ENCODE results near the gene GRIFIN.

GRIFIN gene

DNA sequence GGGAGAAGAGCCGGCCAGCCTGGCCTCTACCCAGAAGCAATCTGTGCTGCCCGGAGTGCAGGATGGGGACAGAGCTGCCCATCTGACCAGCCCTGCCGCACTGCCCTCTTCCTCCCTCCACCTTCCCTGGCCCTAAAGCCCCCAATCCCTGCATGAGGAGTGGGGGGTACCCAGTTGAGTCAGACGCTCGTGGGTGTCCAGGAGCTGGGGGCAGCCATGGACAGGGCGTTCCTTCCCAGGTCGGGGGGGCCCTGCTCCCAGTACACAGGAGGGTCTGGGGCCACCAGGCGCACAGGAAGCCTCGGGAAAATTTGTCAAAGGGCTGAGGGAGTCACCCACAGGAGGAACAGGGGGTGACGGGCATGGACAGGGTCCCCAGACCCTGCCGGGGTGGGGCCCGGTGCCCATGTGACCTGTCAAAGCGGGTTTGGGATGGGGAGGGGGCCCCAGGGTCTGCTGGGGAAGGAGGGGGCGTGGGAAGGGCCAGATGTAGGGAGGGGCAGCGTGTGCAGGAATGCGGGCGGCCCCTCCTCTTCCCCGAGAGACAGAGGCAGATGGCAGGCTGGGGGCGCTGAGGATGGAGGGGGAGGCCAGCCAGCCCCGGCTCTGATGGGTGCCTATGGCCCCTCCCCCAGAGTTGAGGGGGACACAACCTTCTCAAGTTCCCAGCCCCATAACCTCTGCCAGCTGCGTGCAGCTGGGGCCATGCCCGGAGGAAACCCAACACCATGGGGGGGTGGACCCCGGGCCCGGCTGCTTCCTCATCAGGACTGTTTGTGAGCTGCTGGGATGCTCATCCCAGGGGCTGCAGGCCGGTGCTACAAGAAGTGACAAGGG lies 21.5 kb upstream of the GRIFIN start:
- DNase-seq = no peak

DNA sequence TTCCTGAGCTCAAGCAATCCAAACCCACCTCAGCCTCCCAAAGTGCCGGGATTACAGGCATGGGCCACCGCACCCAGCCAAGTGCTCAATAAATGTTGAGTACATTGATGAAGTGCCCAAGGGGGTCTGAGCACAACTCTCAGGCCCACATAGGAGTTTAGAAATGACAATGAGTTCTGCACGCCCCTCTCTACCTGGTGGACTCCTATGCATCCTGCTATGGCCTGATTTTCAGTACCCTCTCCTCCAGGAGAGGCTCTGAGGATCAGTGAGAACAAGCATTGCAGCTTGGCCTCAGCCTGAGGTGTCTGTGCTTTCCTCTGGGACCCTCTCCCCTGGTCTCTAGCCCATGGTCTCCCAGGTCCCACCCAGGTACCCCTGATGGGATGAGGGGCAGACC lies 20.9 kb upstream of the GRIFIN start:
- DNase-seq = no peak

DNA sequence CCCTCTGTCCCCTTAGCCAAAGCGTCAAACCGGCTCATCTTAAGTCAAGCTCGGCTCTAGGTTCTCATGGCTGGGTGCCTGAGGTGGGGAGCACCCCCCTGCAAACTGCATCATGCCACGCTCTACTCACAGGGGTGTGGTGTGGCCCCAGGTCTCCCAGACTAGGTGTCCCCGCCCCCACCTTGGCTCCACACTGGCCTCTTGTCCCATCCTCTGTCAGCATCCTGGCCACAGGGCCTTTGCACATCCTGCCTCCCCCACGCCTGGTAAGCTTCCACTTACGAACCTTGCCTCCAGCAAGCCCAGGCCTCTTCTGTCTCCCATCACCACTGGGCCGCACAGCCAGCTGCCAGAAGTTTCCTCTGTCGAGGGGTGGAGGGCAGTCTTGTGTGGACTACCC lies 20.2 kb upstream of the GRIFIN start:
- DNase-seq = no peak

DNA sequence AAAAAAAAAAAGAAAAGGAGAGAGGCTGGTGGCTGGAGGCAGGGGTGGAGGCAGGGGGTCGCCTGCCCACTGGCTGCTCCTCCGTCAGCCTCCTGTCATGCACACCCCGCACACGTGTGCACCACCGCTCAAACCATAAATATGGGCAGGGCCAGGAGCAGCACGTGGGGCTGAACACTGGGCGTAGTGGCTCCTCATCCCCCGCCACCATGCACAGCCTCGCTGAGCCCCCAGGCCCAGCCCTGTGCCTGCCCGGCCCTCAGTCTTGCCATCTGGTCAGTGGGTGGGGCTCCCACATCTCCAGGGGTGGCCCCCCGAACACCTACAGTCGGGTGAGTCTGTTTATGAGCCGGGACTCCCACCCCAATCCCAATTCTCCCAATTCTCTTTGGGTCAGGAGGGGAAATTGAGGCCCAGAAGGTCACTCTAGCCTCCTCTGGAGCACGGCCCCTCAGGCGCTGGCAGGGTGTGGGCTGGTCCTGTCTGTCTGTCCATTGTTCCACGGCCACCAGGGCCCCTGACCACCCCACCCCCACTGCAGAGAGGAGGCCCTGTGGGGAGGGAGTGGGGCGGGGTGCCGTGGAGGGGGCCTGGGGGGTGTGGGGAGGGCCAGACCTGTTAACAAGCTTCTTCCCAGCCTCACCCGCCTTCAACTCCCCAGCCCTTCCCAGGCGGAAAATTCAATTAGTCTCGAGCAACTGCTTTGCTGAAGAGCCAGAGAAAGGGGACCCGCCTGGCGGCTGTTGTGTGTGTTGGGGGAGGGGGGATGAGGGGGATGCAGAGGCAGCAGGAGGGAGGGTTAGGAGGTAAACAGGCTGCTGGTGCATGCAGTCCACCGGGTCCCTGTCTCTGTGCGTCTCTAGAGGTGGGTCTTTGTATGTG lies 19.5 kb upstream of the GRIFIN start:
- DNase-seq = peak in 1 of 2 experiments; percentile 10

DNA sequence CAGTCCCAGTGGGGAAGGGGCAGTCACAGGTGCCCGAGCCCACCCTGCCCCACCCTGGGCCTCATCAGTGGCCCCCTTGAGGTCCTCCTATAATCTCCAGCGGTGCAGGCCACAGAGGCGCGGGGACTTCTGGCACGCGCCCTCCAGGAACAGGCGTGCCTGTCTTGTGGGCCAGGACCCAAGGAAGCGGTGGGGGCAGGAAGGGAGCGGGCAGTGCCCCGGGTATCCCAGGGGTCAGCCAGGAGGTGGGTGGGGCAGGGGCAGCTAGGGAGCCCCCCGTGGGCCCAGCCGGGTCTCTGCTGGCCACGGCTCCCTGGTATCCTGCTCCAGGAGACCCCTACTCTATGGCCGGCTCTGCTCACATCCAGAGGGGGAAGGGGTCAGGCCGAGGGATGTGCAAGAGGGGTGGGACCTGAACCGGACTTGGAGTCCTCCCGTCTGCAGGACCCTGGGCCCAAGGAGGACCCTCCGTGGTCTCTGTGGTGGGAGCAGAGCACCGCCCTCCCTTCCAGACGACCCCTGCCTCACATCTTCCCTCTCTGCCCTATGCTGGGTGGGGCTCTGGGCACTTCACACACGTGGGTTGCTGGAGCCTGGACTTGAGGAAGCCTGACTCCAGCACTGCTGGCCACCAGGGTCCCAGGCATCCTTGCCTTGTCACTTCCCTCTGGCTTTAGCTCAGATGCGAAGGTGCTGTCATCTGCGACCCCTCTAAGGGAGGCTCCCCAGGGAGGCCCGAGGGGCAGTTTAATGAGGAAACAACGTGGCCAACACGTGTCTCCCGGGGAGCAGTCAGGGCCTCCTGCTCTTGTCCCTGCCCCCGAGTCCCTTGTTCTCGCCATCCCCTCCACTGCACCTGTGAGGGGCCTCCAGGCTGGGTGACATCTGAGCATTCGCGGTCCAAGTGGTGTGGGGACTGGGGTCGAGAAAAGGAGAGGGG lies 18.3 kb upstream of the GRIFIN start:
- DNase-seq = no peak

DNA sequence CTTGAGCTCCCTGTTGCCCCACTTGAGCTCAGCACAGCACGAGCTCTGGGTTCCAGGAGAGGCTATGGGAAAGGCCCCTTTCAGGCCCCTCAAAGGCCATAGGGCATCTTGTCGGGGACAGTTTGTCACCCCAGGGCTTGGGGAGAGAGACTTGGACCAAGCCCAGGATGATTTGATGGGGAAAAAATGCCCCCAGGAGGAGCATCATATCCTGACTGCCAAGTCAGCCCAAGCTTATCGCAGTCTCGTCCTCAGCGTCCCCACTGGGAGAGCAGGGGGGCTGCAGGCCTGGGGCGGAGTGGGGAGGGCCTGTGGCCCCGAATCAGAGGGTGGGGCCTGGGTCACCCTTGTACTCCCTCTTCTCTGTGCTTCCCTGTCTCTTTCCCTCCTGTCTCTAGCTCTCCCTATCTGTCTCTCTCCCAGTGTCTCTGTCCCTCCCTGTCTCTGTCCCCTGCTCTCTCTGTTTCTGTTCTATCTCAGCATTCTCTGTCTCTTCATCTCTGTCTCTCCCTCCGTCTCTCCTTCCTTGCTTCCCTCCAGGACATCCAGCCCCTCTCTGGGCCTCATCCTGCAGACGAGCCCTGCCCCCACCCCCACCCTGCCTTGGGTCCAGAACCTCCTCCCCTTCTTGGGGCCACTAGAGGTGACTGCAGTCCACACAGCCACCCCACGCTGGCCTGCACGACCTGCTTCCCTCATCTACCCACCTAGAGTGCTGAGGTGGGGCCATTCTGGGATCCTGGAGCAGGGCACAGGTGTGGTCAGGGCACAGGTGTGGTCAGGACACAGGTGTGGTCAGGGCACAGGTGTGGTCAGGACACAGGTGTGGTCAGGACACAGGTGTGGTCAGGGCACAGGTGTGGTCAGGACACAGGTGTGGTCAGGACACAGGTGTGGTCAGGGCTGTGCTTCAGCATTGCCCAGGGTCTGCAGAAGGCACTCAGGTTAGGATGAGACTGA lies 17.3 kb upstream of the GRIFIN start:
- no peak for DNase-seq

DNA sequence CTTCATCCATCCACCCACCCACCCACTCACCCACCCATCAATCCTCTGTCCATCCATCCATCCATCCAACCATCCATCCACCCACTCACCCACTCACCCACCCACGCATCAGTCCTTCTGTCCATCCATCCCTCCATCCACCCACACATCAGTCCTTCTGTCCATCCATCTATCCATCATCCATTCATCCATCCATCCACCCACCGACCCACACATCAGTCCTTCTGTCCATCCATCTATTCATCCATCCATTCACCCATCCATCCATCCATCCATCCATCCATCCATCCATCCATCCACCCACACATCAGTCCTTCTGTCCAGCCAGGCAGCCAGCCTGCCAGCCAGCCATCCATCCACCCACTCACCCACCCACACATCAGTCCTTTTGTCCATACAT lies 15.8 kb upstream of the GRIFIN start:
- no peak for DNase-seq

DNA sequence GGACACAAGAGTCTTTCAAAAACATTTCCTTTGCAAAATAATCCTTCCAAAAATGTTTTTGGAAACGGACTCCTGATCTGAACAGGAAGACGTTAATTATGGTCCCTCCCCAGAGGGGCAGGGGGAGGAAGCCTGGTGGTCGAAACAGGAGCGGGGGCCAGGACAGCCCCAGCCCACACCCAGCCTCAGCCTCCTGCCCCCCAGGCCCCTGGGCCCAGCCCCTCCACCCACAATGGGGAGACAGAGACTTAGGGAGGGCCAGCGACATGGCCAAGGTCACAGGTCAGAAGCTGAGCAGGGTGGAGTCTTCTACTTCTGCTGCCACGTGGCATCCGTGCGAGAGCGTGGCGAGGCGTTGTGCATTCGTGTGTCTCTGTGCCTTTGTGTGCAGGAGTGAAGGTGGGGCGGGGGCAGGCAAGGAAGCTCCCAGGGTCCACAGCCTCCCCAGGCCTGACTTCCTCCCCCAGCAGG lies 14.0 kb upstream of the GRIFIN start:
- DNase-seq = no peak

DNA sequence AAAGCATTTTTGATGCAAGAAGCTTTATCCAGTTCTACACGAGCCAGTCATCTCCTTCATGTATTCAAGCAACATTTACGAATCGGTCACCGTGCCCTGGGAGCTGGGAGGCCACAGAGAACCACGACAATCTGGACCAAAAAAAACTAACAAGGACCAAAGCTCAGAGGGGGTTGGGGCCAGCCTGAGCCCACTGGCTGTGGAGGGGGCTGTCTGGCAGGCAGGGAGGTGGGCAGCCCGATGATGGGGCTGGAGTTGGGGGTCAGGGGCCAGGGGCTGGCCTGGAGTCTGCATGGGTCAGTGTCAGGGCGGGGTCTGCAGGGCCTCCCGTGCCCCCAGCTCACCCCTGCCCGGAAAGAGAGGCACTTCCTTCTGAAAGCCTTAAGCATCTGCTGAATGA lies 12.5 kb upstream of the GRIFIN start:
- no peak for DNase-seq

DNA sequence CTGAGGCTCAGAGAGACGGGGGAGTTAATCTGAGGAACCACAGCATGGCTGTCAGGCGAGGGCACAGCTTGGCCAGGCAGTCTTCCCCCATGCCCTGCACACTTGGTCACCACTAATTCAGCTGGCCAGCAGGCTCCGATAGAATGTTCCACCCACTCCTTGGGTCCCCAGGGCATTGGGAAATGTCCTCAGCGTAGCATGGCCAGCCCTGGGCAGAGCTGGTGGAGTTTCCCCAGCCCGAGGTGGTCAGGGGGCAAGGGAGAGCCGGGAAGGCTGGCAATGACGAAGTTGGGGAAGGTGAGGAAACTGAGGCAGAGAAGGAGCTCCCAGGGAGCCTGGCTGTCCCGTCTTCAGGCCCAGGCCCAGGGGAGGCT lies 12.1 kb upstream of the GRIFIN start:
- no peak for DNase-seq

DNA sequence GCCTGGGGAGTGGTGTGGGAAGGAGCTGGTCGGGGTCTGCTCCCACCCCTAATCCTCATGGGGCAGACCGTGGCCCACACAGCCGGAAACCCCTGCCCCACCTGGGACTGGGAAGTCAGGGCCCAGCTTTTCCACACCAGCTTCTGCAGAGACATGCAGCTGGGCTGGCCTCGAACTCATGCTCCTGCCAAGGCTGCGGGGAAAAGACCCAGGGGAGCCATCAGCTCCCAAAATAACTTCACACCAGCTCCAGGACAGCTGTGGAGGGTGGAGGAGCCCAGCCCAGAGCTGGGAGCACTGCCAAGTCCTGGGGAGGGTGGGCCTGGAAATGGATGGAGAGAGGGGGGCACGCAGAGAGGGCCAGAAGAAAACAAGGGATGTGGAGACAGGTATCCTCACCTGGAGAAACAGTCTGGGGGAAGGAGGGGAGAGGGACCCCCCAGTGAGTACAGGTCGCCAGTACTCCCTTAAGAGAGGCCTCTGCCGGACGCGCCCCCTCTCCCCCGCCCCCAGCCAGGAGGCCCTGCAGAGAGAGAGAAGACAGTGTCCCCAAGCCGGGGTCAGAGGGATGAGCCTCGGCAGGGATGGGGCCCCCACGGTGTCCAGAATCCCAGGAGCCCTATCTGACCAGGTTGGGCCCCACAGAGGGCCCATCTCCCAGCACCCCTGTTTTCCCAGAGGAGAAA lies 11.5 kb upstream of the GRIFIN start:
- no peak for DNase-seq

DNA sequence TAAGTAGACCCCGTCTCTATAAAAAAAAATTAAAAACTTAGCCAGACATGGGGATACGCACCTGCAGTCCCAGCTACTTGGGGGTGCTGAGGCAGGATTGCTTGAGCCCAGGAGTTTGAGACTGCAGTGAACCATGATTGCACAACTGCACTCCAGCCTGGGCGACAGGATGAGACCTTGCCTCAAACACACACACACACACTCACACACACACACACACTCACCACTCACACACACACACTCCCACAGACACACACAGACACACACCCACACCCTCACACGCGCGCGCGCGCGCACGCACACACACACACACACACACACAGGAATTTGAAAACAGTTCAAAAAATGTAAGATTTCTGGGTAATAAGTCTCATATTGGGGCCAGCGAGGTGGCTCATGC lies 8.7 kb upstream of the GRIFIN start:
- DNase-seq = no peak

DNA sequence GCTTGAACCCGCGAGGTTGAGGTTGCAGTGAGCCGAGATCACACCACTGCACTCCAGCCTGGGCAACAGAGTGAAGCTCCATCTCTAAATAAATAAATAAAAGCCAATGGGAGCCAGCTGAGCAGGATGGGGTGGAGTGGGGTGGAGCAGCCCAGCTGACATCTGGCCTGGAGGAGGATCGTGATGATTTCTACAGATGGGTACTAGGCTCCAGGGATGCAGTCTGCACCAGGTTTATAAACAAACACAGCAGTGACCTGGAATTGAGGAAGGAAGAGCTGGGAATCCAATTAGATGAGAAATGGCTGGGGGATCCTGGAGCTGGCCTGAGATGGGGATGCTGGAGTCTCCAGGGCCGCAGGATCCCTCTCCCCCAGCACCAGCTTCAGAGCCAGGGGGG lies 7.3 kb upstream of the GRIFIN start:
- DNase-seq = no peak

DNA sequence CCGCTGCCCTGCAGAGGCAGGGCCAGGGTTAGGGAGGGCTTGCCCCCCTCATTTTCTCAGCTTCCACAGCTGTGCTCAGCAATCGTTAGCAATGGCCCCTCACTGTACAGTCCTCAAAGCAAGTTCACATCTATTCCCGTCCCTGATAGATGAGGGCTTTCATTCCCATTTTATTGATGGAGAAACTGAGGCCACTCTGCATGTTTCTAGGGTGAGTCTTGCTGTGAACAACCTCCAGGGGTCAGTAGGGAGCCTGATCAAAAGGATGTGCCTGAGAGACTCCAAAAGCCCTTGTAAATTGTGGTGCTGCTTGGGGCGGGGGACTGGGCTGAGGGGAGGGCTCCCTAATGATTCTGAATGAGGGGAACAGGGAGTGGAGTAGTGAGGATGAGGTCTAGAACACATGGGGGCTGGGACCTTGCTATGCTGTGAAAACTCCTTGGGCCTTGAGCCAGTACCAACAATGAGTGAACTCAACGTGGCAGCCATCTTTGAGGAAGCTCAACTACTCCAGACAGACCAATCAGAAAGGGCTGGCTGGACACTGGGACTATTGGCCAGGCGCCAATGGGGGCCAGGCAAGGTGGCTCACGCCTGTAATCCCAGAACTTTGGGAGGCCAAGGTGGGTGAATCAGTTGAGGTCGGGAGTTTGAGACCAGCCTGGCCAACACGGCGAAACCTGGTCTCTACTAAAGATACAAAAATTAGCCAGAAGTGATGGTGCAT lies 6.7 kb upstream of the GRIFIN start:
- DNase-seq = no peak

DNA sequence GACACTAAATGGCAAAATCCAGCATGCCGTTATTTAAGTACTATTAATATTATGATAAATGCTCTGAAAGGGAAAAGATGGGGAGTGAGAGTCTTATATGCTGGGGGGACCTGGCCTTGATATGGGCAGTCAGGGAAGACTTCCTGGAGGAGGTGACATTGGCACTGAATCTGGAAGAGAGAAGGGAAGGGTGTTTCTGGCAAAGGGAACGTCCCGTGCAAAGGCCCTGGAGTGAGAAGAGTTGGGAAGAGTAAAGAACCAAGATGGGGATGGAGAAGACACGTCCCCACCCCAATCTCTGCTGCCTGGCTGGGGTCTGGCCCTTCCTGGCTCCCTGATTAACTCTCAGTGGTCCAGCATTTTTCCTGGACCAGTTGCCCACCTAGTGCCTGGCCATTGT lies 5.0 kb upstream of the GRIFIN start:
- DNase-seq = no peak

DNA sequence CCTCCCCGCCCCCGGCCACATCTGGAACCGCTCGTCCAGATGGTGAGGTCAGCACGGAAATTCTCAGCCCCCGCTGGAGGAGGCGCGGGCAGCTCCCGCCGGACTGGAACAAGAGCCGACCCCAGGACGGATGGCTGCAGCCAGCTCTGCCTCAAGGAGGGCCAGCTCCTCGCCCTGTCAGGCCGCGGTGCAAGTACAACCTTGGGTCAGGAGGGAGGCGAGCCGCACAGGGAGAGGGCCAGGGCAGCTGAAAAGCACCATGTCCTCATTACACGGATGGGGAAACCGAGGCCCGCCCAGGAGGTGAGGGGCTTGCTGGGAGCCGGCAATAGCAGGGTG lies 3.8 kb upstream of the GRIFIN start:
- DNase-seq = no peak

DNA sequence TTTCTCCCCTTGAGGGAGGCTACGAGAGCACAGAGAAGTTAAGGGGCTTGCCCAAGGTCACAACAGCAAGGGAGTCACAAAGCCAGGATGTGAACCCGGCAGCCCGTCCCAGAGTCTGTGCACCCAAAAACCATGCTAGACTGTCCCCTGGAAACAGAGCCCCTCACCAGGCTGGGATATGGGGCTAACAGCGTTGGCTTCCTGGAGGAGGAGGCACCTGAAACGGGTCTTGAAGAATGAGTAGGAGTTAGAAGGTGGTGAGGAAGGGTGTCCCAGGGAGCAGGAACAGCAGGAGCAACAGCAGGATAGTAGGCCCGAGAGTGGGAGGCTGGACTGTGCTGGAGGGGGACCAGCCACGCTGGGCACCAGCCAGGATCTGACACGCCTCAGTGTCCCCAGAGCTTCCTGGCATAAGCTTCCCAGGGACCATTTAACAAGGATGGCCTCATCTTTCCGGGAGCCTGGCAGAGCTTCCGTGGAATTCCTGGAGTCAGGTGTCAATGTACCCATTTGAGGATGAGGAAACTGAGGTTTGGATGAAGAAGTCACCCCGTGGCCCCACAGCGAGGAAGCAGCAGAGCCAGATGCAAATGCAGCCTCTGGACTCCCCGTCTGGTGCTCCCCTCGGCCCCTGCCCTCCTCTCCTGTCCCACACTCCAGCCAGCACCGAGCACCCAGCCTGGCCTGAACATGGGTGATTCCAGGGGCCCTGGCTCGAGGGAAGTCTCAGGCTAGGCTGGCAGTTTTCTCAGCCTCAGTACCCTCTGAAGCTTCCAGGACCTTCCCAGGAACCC lies 3.3 kb upstream of the GRIFIN start:
- DNase-seq = no peak

DNA sequence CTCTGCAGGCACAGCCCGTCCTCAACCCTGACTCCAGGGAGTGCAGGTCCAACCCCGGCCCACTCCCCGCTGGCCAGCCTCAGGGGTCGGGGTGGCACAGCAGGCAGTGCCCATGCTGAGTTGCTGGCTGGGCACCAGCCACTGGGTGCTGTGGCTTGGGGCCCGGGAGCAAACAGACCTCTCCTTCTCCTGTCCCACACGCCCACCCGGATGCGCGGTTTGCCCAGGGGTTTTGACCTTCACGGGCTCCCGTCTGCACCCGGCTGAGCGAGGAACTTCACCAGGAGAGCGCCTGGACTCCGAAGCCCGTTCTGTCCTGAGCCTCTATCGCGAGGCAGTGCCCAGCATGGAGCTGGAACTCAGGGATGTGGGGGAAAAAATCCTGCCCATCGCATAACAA lies 2.6 kb upstream of the GRIFIN start:
- DNase-seq = no peak

DNA sequence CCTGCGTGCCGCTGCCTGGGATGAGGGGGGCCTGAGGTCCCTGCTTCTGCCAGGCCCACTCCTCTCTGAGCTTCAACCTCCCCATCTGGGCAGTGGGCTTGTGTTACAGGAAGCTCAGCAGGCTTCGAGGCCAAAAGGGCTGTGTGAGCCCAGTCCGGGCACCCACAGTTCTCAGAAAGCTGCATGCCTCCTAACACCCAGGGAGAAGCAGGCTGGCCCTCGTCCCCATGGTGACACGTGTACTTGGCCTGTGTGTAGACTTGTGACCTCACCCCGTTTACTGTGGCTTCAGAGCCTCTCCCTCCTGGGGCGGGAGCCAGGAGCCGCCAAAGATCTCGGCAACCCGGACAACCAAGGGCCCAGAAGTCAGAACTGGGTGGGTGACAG lies 2.2 kb upstream of the GRIFIN start:
- DNase-seq = no peak
